ENCODE results near the gene SMG5.
A peak's percentile ranks its signal among the peaks of the same experiment; 100 is the strongest.
"Not testable (repeated sequence)": the region's sequence is repeated elsewhere in the genome, so short reads cannot be mapped to it uniquely, and the experiment has no call there.

The SMG5 gene

DNA sequence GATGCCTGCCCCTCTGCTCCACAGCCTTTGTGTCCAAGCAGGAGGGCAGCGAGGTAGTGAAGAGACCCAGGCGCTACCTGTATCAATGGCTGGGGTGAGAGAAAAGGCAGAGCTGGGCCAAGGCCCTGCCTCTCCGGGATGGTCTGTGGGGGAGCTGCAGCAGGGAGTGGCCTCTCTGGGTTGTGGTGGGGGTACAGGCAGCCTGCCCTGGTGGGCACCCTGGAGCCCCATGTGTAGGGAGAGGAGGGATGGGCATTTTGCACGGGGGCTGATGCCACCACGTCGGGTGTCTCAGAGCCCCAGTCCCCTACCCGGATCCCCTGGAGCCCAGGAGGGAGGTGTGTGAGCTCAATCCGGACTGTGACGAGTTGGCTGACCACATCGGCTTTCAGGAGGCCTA lies 39.9 kb downstream of the SMG5 start:
- DNase-seq = no peak

DNA sequence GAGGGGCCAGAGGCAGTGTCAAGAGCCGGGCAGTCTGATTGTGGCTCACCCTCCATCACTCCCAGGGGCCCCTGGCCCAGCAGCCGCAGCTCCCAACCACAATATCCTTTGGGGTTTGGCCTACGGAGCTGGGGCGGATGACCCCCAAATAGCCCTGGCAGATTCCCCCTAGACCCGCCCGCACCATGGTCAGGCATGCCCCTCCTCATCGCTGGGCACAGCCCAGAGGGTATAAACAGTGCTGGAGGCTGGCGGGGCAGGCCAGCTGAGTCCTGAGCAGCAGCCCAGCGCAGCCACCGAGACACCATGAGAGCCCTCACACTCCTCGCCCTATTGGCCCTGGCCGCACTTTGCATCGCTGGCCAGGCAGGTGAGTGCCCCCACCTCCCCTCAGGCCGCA lies 40.7 kb downstream of the SMG5 start, which contains the start of gene BGLAP:
Gene BGLAP, plus strand, starts transcription at position 259 of the 400 bp plus-strand sequence. Its CDS starts 48 bp downstream, at position 307.
- DNase-seq = peak; percentile 66

DNA sequence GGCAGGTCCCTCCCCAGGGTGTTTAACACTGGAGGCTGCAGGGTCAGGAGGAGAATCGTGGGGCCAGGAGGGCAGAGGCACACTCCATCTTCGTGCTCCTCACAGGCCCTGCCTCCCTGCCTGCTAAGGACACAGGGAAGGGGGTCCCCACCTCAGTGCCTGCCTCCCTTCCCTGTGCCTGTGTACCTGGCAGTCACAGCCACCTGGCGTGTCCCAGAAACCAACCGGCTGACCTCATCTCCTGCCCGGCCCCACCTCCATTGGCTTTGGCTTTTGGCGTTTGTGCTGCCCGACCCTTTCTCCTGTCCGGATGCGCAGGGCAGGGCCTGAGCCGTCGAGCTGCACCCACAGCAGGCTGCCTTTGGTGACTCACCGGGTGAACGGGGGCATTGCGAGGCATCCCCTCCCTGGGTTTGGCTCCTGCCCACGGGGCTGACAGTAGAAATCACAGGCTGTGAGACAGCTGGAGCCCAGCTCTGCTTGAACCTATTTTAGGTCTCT lies 41.3 kb downstream of the SMG5 start:
- DNase-seq = peak; percentile 79

DNA sequence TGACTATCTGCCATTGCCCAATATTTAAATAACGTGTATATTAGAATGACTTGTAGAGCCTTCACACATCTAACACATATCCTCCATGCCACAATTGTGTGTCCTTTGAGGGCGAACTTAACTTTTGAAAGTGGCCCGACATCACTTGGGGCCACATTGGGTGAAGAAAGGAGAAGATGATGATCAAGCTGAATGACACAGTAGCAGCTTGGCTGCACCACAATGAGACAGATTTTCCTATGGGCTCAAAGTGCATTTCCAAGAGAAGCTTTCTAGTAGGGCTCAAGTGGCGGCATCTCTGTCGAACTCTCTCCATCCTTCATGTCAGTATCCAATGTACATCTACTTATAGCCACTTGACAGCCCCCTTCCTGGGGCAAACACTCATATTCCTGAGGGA lies 44.4 kb downstream of the SMG5 start:
- no peak for DNase-seq

DNA sequence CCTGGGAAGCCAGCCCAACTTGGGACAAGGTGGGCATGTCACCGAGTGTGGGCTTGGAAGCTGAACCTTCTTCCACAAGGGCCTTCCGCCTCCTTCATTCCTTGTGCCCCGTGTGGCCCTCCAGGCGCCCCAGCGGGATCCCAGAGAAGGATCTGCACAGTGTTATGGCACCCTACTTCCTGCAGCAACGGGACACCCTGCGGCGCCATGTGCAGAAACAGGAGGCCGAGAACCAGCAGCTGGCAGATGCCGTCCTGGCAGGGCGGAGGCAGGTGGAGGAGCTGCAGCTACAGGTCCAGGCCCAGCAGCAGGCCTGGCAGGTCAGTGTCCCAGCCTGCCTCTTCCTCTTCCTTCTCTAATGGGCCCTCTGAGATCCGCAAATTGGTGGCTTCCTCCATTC lies 46.5 kb downstream of the SMG5 start:
- DNase-seq = no peak

DNA sequence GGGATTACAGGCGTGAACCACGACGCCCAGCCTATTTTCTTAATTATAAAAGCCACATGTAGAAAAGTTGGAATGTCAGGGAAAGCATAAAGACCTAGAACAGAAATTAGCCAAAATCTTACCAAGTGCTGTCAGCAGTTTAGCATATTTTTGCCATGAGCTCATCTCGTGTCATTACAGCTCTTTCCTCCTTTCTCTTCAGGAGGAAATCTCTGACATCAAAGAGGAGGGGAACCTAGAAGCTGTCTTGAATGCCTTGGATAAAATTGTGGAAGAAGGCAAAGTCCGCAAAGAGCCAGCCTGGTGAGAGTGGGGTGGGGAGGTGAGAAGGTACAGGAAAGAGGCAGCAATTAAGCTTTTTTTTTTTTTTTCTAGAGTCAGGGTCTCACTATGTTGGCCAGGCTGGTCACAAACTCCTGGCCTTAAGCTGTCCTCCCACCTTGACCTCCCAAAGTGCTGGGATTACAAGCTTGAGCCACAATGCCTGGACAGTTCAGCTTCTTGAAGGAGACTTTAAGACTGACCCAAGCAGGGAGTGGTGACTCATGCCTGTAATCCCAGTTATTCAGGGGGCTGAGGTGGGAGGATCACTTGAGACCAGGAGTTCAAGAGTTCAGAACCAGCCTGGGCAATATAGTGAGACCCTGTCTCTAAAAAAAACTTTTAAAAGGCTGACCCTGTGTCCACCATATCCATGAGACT lies 49.0 kb downstream of the SMG5 start:
- DNase-seq = no peak

DNA sequence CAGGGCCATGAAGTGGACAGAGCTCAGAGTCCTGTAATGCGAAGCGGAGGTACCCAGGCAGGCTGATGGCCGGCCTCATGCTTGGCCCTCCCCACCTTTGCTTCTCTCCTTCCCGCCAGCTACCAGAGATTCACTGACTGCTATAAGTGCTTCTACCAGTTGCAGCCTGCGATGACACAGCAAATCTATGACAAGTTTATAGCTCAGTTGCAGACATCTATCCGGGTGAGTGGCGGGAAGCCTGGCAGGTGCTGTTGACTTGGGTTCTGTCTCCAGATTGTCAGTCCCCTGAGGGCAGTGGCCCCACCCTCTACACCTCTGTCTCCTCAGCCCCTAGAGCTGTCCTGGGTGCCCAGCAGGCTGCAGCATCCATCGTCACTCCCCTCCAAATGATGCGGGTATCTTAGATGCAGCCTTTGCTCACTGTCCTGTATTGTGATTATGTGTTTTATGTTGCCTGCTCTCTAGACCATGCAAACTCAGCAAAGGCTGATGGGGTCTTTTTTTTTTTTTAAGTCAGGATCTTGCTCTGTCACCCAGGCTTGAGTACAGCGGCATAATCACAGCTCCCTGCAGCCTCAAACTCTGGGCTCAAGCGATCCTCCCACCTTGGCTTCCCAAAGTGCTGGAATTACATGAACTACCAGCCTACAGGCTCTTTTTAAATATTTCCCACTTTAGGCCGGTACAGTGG lies 50.3 kb downstream of the SMG5 start:
- no peak for DNase-seq

DNA sequence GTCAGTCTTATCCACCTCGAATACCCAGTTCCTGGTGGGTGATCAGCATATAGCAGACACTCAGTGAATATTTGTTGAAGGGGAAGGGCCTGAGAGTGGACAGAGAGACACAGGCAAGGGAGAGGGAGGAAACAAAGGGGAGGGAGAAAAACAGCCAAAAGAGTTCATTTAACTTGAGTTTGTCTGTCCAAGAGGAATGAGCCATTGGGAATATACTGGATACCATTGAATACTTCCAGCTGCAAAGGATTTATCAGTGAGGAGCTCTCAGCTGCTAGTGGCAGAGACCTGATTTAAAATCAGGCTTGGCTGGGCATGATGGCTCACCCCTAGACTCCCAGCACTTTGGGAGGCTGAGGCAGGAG lies 52.2 kb downstream of the SMG5 start:
- DNase-seq = no peak

DNA sequence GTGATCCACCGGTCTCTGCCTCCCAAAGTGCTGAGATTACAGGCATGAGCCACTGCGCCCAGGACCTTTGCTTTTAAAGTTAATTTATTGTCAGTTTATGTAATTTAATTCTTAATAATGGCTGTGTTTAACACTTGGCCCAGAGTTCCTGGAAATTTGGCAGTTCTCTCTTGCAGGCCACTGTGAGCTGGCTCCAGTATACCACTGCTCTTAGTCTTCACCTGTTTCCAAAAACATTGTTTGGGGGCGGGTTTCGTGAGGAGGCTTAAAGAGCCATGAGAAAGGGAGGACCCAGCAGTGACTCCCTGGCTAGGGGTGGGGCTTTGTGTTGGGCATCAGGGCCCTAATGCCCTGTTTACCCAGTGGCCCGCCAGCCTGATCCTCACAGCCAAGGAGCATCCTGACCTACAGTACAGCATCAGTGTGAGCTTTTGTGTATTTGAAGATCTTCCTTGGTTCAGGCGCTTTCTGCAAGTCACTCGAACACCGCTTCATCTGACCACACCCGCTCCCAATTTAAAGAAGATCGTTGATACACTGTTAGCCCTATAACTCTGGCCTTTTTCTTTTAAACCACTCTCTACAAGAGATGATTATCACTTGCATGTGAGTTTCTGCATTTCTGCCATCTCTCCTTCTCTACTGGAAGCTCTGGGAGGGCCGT lies 52.7 kb downstream of the SMG5 start:
- DNase-seq = no peak

DNA sequence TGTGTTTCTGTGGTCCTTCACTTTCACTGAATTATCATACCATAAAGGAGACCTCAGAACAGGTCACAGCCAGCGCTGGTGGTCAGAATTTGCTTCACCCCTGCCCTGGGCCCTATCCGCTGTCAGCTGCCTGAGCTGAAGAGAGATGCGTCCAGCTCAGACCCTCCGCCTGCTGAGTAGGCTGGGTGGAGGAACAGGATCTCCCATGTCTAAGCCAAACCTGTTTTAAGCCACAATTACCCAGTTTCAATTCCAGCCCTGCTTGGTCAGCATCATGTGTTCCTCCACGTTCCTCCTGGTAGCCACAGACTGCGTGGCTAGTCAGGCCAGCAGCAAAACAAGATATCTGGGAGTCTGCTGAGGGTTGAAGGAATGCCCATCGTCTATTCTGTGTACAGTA lies 54.1 kb downstream of the SMG5 start:
- peak; percentile 42 for DNase-seq

DNA sequence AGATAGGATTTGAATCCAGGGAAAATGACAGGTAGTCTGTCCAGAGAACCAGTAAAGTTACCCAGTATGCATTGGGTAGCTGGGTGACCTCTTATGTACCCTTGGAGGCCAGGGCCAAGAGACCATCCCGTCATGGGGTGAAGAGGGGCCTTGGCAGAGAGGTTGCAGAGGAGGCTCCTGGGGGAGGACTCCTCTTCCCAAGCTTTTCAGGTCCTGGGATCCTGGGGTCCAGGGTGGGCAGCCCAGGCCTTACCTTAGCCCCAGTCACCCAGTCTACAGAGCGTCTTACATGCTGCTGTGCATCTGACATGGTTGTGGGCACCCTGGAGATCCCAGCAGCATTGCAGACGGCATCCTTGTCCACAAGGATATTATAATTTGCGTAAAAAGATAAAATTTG lies 55.8 kb downstream of the SMG5 start:
- DNase-seq = no peak

DNA sequence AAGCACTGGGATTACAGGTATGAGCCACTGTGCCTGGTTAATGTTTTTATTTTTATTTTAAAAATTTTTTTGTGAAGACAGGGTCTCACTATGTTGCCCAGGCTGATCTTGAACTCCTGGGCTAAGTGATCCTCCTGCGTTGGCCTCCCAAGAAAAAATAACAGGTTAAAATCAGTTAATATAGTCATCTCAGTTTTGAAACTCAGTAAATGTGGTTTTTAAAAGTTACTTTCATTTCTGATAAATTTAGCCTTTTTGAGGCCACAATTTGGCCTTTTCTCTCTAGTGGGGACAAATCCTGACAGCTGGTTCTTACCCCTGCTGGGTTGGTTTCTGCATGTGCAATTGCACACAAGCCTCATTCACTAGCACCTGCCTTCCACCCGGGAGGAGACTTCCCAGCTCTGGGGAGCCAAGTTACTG lies 56.5 kb downstream of the SMG5 start:
- peak; percentile 80 for DNase-seq

DNA sequence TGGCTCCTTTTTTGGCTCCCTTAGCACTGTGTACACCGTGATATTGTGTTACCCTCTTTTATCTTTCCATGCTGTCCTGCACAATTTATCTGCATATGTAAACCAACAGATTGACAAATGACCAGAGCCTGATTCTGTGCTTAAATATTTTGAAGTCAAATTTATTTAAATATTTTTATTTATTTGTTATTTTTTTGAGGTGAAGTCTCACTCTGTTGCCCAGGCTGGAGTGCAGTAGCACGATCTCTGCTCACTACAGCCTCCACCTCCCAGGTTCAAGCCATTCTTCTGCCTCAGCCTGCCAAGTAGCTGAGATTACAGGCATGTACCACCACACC lies 57.0 kb downstream of the SMG5 start:
- DNase-seq = no peak

DNA sequence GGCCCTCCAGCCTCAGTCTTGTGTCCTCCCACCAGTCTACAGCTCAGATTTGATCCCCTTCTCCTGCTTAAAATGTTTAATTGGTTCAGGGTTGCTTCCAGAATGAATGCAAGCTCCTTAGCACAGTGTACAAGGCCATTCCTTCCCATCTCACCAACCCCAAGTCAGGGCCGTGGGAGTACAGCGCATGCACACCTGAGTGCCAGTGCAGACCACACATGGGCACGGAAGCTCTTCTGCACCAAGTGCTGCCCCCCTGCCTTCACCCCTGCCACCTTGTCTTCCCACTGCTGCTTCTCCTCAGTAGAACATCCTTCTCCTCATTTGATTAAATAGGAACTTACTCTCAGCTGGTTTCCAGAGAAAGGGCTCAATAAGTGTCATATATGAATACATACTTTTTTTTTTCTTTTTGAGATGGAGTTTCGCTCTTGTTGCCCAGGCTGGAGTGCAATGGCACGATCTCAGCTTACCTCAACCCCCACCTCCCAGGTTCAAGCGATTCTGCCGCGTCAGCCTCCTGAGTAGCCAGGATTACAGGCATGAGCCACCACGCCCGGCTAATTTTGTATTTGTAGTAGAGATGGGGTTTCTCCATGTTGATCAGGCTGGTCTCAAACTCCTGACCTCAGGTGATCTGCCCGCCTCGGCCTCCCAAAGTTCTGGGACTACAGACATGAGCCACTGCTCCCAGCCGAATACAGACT lies 60.5 kb downstream of the SMG5 start:
- no peak for DNase-seq

DNA sequence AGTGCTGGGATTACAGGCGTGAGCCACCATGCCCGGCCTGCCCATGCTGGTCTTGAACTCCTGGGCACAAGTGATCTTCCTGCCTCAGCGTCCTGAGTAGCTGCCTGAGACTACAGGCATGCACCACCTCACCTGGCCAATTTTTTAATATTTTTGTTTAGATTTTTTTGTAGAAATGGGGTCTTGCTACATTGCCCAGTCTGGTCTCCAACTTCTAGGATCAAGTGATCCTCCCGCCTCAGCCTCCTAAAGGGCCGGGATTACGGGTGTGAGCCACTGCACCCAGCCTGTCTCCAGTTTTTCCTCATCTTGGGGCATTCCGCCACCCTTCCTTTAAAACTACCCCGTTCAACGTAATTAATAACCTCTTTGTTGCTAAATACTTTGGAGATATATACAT lies 62.4 kb downstream of the SMG5 start:
- DNase-seq = no peak

DNA sequence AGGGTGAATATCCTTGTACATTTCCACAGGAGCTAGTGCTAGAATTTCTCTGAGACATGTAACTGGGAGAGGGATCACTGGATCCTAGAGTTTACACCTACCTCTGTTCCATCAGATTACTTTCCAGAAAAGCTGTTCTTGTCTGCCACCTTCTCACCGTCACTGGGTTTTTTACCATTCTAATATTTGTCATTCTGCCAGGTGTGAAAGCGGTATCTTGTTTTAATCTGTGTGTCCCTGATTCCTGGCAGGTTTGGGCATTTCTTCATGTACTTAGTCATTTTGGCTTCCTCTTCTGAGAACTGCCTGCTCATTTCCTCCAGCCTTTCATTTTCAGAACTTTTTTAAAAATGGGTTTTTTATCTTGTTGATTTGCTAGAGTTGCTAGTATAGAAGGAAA lies 64.8 kb downstream of the SMG5 start:
- DNase-seq = peak; percentile 43

DNA sequence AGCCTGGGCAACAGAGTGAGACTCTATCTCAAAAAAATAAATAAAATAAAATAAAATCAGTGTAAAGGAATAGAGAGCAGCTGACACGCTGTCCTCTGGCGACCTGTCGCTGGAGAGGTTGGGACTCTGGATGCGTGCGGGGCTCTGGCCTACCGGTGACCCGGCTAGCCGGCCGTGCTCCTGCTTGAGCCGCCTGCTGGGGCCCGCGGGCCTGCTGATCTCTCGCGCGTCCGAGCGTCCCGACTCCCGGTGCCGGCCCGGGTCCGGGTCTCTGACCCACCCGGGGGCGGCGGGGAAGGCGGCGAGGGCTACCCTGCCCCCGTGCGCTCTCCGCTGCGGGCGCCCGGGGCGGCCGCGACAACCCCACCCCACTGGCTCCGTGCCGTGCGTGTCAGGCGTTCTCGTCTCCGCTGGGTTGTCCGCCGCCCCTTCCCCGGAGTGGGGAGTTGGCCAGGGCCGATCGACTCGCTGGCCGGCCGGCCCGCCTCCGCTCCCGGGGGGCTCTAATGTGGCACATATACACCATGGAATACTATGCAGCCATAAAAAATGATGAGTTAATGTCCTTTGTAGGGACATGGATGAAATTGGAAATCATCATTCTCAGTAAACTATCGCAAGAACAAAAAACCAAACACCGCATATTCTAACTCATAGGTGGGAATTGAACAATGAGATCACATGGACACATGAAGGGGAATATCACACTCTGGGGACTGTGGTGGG lies 66.1 kb downstream of the SMG5 start:
- not testable (repeated sequence) for DNase-seq

DNA sequence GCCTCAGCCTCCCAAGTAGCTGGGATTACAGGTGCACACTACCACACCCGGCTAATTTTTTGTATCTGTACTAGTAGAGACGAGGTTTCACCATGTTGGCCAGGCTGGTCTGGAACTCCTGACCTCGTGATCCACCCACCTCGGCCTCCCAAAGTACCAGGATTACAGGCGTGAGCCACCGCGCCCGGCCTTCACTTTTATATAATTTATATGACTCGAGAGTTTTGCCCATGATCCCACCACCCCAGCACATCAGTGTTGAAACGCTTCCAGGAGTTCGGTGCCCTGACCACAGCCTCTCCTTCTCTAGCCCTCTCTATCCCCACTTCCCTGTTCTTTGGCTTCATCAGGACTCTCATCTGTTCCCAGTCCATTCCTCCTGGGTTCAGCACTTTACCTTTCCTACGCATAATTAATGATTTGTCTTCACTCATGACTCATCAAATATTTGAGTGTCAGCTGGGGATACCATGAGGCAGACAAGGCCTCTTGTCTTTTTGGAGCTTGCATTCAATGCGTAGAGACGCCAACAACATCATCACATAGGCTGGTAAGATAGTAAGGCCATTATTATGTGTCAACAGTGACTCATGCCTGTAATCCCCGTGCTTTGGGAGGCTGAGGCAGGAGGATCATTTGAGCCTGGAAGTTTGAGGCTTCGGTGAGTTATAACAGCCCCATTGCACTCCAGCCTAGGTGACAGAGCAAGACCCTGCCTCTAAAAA lies 68.4 kb downstream of the SMG5 start:
- DNase-seq = peak; percentile 30

DNA sequence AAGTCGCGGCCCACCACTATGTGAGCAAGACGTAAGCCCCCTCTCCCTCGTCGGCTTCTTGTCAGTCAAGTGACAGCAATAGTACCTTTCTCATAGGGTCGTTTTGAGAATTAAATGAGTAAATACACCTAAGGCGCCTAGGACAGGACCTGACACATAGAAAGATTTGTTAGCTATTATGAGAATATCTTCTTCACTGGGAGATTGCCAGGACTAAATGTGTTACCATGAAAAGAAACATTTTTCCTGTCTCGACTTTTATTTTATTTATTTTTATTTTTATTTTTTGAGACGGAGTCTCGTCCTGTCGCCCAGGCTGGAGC lies 69.0 kb downstream of the SMG5 start:
- no peak for DNase-seq

DNA sequence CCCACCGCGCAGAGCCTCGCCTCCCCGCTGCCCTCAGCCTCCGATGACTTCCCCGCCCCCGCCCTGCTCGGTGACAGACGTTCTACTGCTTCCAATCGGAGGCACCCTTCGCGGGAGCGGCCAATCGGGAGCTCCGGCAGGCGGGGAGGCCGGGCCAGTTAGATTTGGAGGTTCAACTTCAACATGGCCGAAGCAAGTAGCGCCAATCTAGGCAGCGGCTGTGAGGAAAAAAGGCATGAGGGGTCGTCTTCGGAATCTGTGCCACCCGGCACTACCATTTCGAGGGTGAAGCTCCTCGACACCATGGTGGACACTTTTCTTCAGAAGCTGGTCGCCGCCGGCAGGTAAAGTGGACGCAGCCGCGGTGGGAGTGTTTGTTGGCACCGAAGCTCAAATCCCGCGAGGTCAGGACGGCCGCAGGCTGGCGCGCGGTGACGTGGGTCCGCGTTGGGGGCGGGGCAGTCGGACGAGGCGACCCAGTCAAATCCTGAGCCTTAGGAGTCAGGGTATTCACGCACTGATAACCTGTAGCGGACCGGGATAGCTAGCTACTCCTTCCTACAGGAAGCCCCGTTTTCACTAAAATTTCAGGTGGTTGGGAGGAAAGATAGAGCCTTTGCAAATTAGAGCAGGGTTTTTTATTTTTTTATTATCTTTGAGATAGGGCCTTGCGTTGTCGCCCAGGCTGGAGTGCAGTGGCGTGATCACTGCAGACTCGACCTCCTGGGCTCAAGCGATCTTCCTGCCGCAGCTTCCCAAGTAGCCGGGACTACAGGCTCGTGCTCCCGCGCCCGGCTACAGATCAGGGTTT lies 69.6 kb downstream of the SMG5 start, which contains the start of gene PMF1:
Gene PMF1, plus strand, starts transcription at position 175 of the 811 bp plus-strand sequence. Its CDS starts 9 bp downstream, at position 184.
- peak; percentile 91 for DNase-seq

DNA sequence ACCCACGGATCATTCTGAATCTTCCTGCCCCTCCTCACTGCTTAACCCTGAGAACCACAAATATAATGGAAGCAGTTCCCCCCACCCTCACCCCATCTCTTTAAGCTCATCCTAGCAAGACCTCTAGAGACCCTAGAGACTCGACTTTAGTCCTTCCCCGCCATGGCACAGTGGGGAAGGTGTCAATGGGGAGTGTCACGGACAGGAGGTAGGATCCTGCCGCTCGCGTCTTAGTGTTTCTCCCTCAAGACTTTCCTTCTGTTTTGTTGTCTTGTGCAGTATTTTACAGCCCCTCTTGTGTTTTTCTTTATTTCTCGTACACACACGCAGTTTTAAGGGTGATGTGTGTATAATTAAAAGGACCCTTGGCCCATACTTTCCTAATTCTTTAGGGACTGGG lies 70.5 kb downstream of the SMG5 start:
- DNase-seq = no peak
